K562 treated with DMSO at 1 percent for 12 hours (cell line): ENCODE results near the gene SMOC1. TPM values are rescaled to one million over a fixed set of nuclear protein-coding genes. Genes with fewer than 3 reads are reported as not detected.

ENCODE experiments used
- total RNA-seq: library from RNA; unstranded; fragments of 300-600 nt; gene quantifications from 2 replicates; pipeline ENCODE4 v1.2.3, GENCODE V29; 2022; ENCODE audit not compliant: insufficient read depth

SMOC1 gene
- total RNA-seq: not detected in 2 replicates

GRCh38 chr14:69879175-69880043 lies at the start of gene SMOC1:
Gene SMOC1 (plus strand): TSS chr14:69879416. CDS start chr14:69879679, 263 bp downstream.

Other genes starting within 250 kb of the SMOC1 start
- gene SRSF5, start 112.3 kb upstream of the SMOC1 start, total RNA-seq: 199 and 259 TPM in 2 replicates
- not detected in 2 replicates for gene SLC10A1, start 82.2 kb upstream of the SMOC1 start, total RNA-seq